Left ventricle myocardium inferior (tissue), 1 donor: Measurements from ENCODE around the gene HTR2A. TPM values are rescaled to one million over a fixed set of nuclear protein-coding genes. Genes with fewer than 3 reads are reported as not detected.

Source experiments
- DNase-seq: peaks from one replicate; pipeline ENCODE4 v3.0.0-alpha.2; 2020
- H3K27ac ChIP-seq: fragments of 200-600 bp; replicated peaks from 2 replicates; pipeline ENCODE4 v1.8.0; 2021
- H3K27me3 ChIP-seq: fragments of 200-600 bp; 2 replicates; pipeline ENCODE4 v1.8.0; 2021; ENCODE audit warnings: low read depth
- H3K36me3 ChIP-seq: fragments of 200-600 bp; 2 replicates; pipeline ENCODE4 v1.8.0; 2021
- H3K4me1 ChIP-seq: fragments of 200-600 bp; 2 replicates; pipeline ENCODE4 v1.8.0; 2021
- H3K4me3 ChIP-seq: fragments of 200-600 bp; 2 replicates; pipeline ENCODE4 v1.8.0; 2021; ENCODE audit warnings: mild to moderate bottlenecking, moderate library complexity
- H3K9me3 ChIP-seq: fragments of 200-600 bp; replicated peaks from 2 replicates; pipeline ENCODE4 v1.8.0; 2021
- intact Hi-C: fragments of 100-400 bp; cut with micrococcal nuclease; formaldehyde crosslinking; loops from one replicate; pipeline ENCODE4 v1.11.0; 2022
- total RNA-seq: library from RNA; stranded (reverse); fragmentation: NEBNext Ultra II Directional; extraction: Animal tissue kit (Norgen Biotek cat#: 25700); gene quantifications from one replicate; pipeline ENCODE4 v1.2.1, GENCODE V29; 2021
- TF ChIP-seq, protein P1 (sequence below): fragments of 200-600 bp; IDR thresholded peaks from 2 replicates; pipeline ENCODE4 v1.8.0; 2021; ENCODE audit warnings: antibody characterized with exemption, mild to moderate bottlenecking, borderline replicate concordance
- donor health status: DM: no; HTN: yes; CAD: no; lungs with severe emphysema.

Gene HTR2A
- total RNA-seq, 1 donor from 2014 or later: 0.11 TPM

- no peaks in the 10 kb centered on the region for H3K9me3 ChIP-seq
- H3K27me3 ChIP-seq: no peaks in the 10 kb centered on the region
- H3K36me3 ChIP-seq: no peaks in the 10 kb centered on the region
- intact Hi-C loops: no loop called here
- no peak for DNase-seq
- TF ChIP-seq, protein P1, sequence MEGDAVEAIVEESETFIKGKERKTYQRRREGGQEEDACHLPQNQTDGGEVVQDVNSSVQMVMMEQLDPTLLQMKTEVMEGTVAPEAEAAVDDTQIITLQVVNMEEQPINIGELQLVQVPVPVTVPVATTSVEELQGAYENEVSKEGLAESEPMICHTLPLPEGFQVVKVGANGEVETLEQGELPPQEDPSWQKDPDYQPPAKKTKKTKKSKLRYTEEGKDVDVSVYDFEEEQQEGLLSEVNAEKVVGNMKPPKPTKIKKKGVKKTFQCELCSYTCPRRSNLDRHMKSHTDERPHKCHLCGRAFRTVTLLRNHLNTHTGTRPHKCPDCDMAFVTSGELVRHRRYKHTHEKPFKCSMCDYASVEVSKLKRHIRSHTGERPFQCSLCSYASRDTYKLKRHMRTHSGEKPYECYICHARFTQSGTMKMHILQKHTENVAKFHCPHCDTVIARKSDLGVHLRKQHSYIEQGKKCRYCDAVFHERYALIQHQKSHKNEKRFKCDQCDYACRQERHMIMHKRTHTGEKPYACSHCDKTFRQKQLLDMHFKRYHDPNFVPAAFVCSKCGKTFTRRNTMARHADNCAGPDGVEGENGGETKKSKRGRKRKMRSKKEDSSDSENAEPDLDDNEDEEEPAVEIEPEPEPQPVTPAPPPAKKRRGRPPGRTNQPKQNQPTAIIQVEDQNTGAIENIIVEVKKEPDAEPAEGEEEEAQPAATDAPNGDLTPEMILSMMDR: peak; percentile 77
- H3K27ac ChIP-seq: no peak overlapping the region
- H3K4me3 ChIP-seq: no peak overlapping the region
- no peaks in the 10 kb centered on the region for H3K4me1 ChIP-seq
Measured at GRCh38 chr13:46831588-46832194, 65.2 kb downstream of the HTR2A start.

- no peak overlapping the region for H3K4me3 ChIP-seq
- intact Hi-C loops: no loop called here
Measured at GRCh38 chr13:46830405-46831005, 66.3 kb downstream of the HTR2A start.

GRCh38 chr13:46822551-46822950 is 74.3 kb downstream of the HTR2A start:
- intact Hi-C loops: no loop called here

More at GRCh38 chr13:46830405-46831005, 66.3 kb downstream of the HTR2A start:
- no peaks in the 10 kb centered on the region for H3K9me3 ChIP-seq
- H3K27me3 ChIP-seq: no peaks in the 10 kb centered on the region
- no peak for DNase-seq
- H3K36me3 ChIP-seq: no peaks in the 10 kb centered on the region
- H3K4me1 ChIP-seq: no peaks in the 10 kb centered on the region
- H3K27ac ChIP-seq: no peak overlapping the region
- TF ChIP-seq, protein P1: no peak

DNA sequence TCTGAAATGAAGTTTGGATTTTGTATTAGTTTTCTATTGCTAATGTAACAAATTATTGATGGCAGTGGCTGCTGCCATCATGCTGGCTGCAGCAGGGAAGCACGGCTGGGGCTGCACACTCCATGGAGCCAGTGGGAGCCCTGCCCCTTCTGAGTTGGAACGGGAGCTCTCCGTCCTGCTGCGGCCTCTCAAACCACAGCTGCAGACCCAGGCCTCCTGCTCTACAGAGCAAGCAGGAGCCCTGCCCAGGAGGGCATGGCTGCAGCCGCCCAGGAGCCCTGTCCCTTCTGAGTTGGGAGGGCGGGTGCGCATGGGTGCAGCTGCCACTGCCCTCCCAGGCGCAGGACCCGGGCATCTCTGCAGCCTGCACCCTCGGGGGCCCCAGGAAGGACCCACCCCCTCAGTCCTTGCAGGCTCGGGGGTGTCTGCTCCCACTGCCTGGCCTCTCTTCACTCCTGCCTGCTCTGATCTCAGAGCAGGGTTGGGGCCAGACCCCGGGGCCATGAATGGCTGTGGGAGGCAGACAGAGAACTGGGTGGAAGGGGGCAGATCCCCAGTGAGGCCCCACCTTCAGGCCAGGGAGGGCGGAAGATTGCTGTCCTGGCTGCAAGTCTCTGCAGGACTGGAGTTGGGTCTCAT is 78.9 kb downstream of the HTR2A start:
- Histone ChIP-seq H3K4me1 (peaks cover 4% of the 10 kb centered on the region), H3K4me3 (no peak overlapping the region), H3K27ac (no peak overlapping the region), H3K9me3 (peaks cover 2% of the 10 kb centered on the region), H3K27me3 (no peaks in the 10 kb centered on the region), H3K36me3 (no peaks in the 10 kb centered on the region)
- TF ChIP-seq, protein P1: no peak
- no peak for DNase-seq
- intact Hi-C loops: no loop called here

More at GRCh38 chr13:46822551-46822950, 74.3 kb downstream of the HTR2A start:
- Histone ChIP-seq H3K4me3 (no peak overlapping the region), H3K27me3 (no peaks in the 10 kb centered on the region), H3K9me3 (no peaks in the 10 kb centered on the region), H3K4me1 (no peaks in the 10 kb centered on the region), H3K27ac (no peak overlapping the region), H3K36me3 (no peaks in the 10 kb centered on the region)
- no peak for DNase-seq
- TF ChIP-seq, protein P1: no peak

GRCh38 chr13:46817095-46817494 is 79.8 kb downstream of the HTR2A start:
- Histone ChIP-seq H3K4me3 (no peak overlapping the region), H3K27me3 (no peaks in the 10 kb centered on the region), H3K4me1 (peaks cover 4% of the 10 kb centered on the region), H3K36me3 (no peaks in the 10 kb centered on the region), H3K27ac (no peak overlapping the region), H3K9me3 (peaks cover 10% of the 10 kb centered on the region)
- intact Hi-C loops: no loop called here
- TF ChIP-seq, protein P1: no peak
- no peak for DNase-seq
